H1 (cell line): ENCODE results near the gene CCL3. TPM values are rescaled to one million over a fixed set of nuclear protein-coding genes. Genes with fewer than 3 reads are reported as not detected.

Experiments used
- CTCF ChIA-PET: fragments of 300-600 bp; sonication (Branson Sonifier 250); formaldehyde crosslinking; loops from one replicate; lab custom pipeline; 2021; ENCODE audit not compliant: partially characterized antibody; lab: Charles Lee
- POLR2A ChIA-PET: fragments of 300-600 bp; sonication (Branson Sonifier 250); formaldehyde crosslinking; loops from one replicate; lab custom pipeline; 2021; ENCODE audit warnings: inconsistent platforms; ENCODE audit not compliant: partially characterized antibody; lab: Charles Lee
- DNase-seq, 2 experiments: peaks; one replicate each; pipeline versions ENCODE4 v3.0.0 to v3.0.0-alpha.2; 2010 to 2022; ENCODE audit warnings: low spot score in 2 of 2, low read depth in 1 of 2, mixed read lengths in 1 of 2
- FAIRE-seq: peaks from 2 replicates; lab custom pipeline; 2011; peaks lifted over from hg19 to GRCh38; lab: Jason Lieb, UNC
- H2AFZ ChIP-seq: 2 replicates; pipeline ENCODE4 v1.8.1; 2012; ENCODE audit warnings: low read length, inconsistent platforms
- H2AK5ac ChIP-seq: 2 replicates; pipeline ENCODE4 v1.6.1; 2013; ENCODE audit warnings: low read depth, low read length
- H2BK120ac ChIP-seq: replicated peaks from 2 replicates; pipeline ENCODE3; 2013; ENCODE audit warnings: low read depth, low read length, inconsistent platforms
- H2BK12ac ChIP-seq: 2 replicates; pipeline ENCODE4 v1.6.1; 2013; ENCODE audit warnings: low read depth, low read length
- H2BK15ac ChIP-seq: 2 replicates; pipeline ENCODE4 v1.6.1; 2013; ENCODE audit warnings: low read length
- H2BK20ac ChIP-seq: 2 replicates; pipeline ENCODE4 v1.6.1; 2013; ENCODE audit warnings: low read length
- H2BK5ac ChIP-seq: 2 replicates; pipeline ENCODE4 v1.6.1; 2013; ENCODE audit warnings: low read depth, low read length
- H3K14ac ChIP-seq: 2 replicates; pipeline ENCODE4 v1.6.1; 2013; ENCODE audit warnings: inconsistent platforms; ENCODE audit not compliant: insufficient read length
- H3K18ac ChIP-seq: 2 replicates; pipeline ENCODE4 v1.6.1; 2013; ENCODE audit warnings: low read length; ENCODE audit errors: extremely low read depth
- H3K23ac ChIP-seq: 2 replicates; pipeline ENCODE4 v1.6.1; 2013; ENCODE audit warnings: inconsistent platforms; ENCODE audit not compliant: insufficient read length
- H3K23me2 ChIP-seq: 2 replicates; pipeline ENCODE4 v1.6.1; 2013; ENCODE audit warnings: low read depth, low read length
- H3K27ac ChIP-seq: 2 replicates; pipeline ENCODE4 v1.6.1; 2011; ENCODE audit warnings: low read depth, low read length, inconsistent platforms
- H3K27me3 ChIP-seq, 4 experiments: replicated peaks in 1 of 4; 1 replicate in 1 of 4; 2 replicates in 3 of 4; pipeline versions ENCODE4 v1.6.1 to v1.8.1; 2011 to 2013; ENCODE audit warnings: low read length in 3 of 4, mild to moderate bottlenecking in 3 of 4, inconsistent platforms in 2 of 4, mixed read lengths in 2 of 4, moderate library complexity in 1 of 4; ENCODE audit not compliant: control insufficient read depth in 3 of 4, insufficient read depth in 3 of 4; ENCODE audit errors: extremely low read depth in 1 of 4
- H3K36me3 ChIP-seq, 4 experiments: 2 replicates each; pipeline versions ENCODE4 v1.6.1 to v1.8.1; 2011 to 2013; ENCODE audit warnings: mild to moderate bottlenecking in 4 of 4, low read length in 3 of 4, moderate library complexity in 2 of 4, control low read depth in 1 of 4, inconsistent platforms in 1 of 4; ENCODE audit not compliant: insufficient read depth in 4 of 4, control insufficient read depth in 2 of 4
- H3K4ac ChIP-seq: replicated peaks from 2 replicates; pipeline ENCODE3; 2013; ENCODE audit warnings: low read length, low read depth, mixed read lengths, inconsistent platforms; ENCODE audit not compliant: insufficient read length
- H3K4me1 ChIP-seq, 4 experiments: replicated peaks in 1 of 4; 1 replicate in 1 of 4; 2 replicates in 3 of 4; pipeline versions ENCODE4 v1.6.1 to v1.8.1; 2011 to 2013; ENCODE audit warnings: low read length in 3 of 4, inconsistent platforms in 2 of 4, mixed read lengths in 1 of 4; ENCODE audit not compliant: insufficient read depth in 4 of 4, control insufficient read depth in 3 of 4
- H3K4me2 ChIP-seq, 2 experiments: 2 replicates each; pipeline versions ENCODE4 v1.6.1 to v1.8.1; 2011 to 2013; ENCODE audit warnings: low read depth in 2 of 2, low read length in 2 of 2, control low read depth in 1 of 2, inconsistent platforms in 1 of 2, mild to moderate bottlenecking in 1 of 2; ENCODE audit not compliant: insufficient read depth in 1 of 2
- H3K4me3 ChIP-seq, 4 experiments: fragments of 200-600, 300-600 bp in 1 of 4; sonication (generic), shearing (Covaris generic), sonication (Bioruptor Twin) in 1 of 4; 2 replicates each; pipeline versions ENCODE4 v1.5.1 to v1.8.1; 2011 to 2016; ENCODE audit warnings: low read length in 4 of 4, low read depth in 3 of 4, control low read depth in 2 of 4, inconsistent platforms in 2 of 4, mild to moderate bottlenecking in 2 of 4, mixed read lengths in 1 of 4, moderate library complexity in 1 of 4; ENCODE audit not compliant: insufficient read depth in 2 of 4; ENCODE audit errors: extremely low read depth in 1 of 4
- H3K56ac ChIP-seq: replicated peaks from 2 replicates; pipeline ENCODE3; 2013; ENCODE audit warnings: low read depth, mild to moderate bottlenecking, mixed read lengths, low read length, inconsistent platforms; ENCODE audit not compliant: insufficient read length
- H3K79me1 ChIP-seq: 2 replicates; pipeline ENCODE4 v1.6.1; 2013; ENCODE audit warnings: low read depth, low read length, control low read depth
- H3K79me2 ChIP-seq, 2 experiments: 2 replicates each; pipeline versions ENCODE4 v1.6.1 to v1.8.1; 2012 to 2013; ENCODE audit warnings: low read length in 2 of 2, mild to moderate bottlenecking in 2 of 2, inconsistent platforms in 1 of 2; ENCODE audit not compliant: insufficient read depth in 2 of 2, control insufficient read depth in 1 of 2
- H3K9ac ChIP-seq, 4 experiments: replicated peaks in 1 of 4; 1 replicate in 1 of 4; 2 replicates in 3 of 4; pipeline versions ENCODE4 v1.6.1 to v1.8.1; 2011 to 2013; ENCODE audit warnings: low read depth in 3 of 4, low read length in 3 of 4, control low read depth in 2 of 4, mild to moderate bottlenecking in 2 of 4, moderate library complexity in 2 of 4, inconsistent platforms in 1 of 4; ENCODE audit errors: extremely low read depth in 1 of 4
- H3K9me3 ChIP-seq, 2 experiments: 2 replicates each; pipeline versions ENCODE4 v1.6.1 to v1.8.1; 2012 to 2013; ENCODE audit warnings: mild to moderate bottlenecking in 2 of 2, moderate library complexity in 2 of 2, control low read depth in 1 of 2, inconsistent platforms in 1 of 2, low read depth in 1 of 2, low read length in 1 of 2, mixed read lengths in 1 of 2; ENCODE audit not compliant: insufficient read depth in 2 of 2
- H4K20me1 ChIP-seq, 2 experiments: replicated peaks in 1 of 2; 2 replicates each; pipeline versions ENCODE3 to v1.8.1; 2011 to 2013; ENCODE audit warnings: inconsistent platforms in 2 of 2, low read length in 2 of 2, mild to moderate bottlenecking in 1 of 2; ENCODE audit not compliant: insufficient read depth in 2 of 2, control insufficient read depth in 1 of 2
- H4K5ac ChIP-seq: 2 replicates; pipeline ENCODE4 v1.6.1; 2013; ENCODE audit warnings: low read length, low read depth, mixed read lengths, inconsistent platforms; ENCODE audit not compliant: insufficient read length
- H4K8ac ChIP-seq: 2 replicates; pipeline ENCODE4 v1.8.0; 2013; ENCODE audit warnings: mild to moderate bottlenecking, moderate library complexity, low read length, inconsistent platforms; ENCODE audit not compliant: insufficient read depth; ENCODE audit errors: extremely low read depth
- H4K91ac ChIP-seq: replicated peaks from 2 replicates; pipeline ENCODE3; 2013; ENCODE audit warnings: low read length, mixed read lengths, inconsistent platforms; ENCODE audit not compliant: insufficient read length
- ASH2L ChIP-seq: fragments of 200-600, 300-600 bp; sonication (generic); IDR thresholded peaks from one replicate; pipeline ENCODE4 v1.7.1; 2017; ENCODE audit warnings: low read length
- ATF3 ChIP-seq: IDR thresholded peaks from 2 replicates; pipeline ENCODE4 v1.6.1; 2011; ENCODE audit warnings: low read depth, mild to moderate bottlenecking, low read length; ENCODE audit not compliant: insufficient read depth
- CEBPB ChIP-seq: IDR thresholded peaks from 2 replicates; pipeline ENCODE4 v1.6.1; 2012; ENCODE audit warnings: low read depth, low read length
- GTF2F1 ChIP-seq: IDR thresholded peaks from 2 replicates; pipeline ENCODE4 v1.6.1; 2012; ENCODE audit warnings: low read depth, low read length, improper control_type of control experiment, borderline replicate concordance
- HDAC6 ChIP-seq: IDR thresholded peaks from one replicate; pipeline ENCODE4 v1.7.1; 2012; ENCODE audit warnings: low read depth, mild to moderate bottlenecking, inconsistent platforms, low read length, moderate library complexity
- JUND ChIP-seq: IDR thresholded peaks from 2 replicates; pipeline ENCODE4 v1.6.1; 2011; ENCODE audit warnings: mild to moderate bottlenecking, improper control_type of control experiment, low read length
- PHF8 ChIP-seq: fragments of 200-600 bp; sonication (generic); conservative IDR thresholded peaks from 2 replicates; pipeline ENCODE4 v1.7.1; 2012; ENCODE audit warnings: low read depth, mild to moderate bottlenecking, inconsistent platforms, low read length, moderate library complexity
- POLR2AphosphoS5 ChIP-seq: IDR thresholded peaks from 2 replicates; pipeline ENCODE4 v1.6.1; 2011; ENCODE audit warnings: low read depth, low read length
- RBBP5 ChIP-seq: IDR thresholded peaks from 2 replicates; pipeline ENCODE4 v1.7.1; 2012; ENCODE audit warnings: low read depth, mild to moderate bottlenecking, inconsistent platforms, low read length, moderate library complexity, borderline replicate concordance
- SIX5 ChIP-seq: IDR thresholded peaks from 2 replicates; pipeline ENCODE4 v1.6.1; 2011; ENCODE audit warnings: mild to moderate bottlenecking, low read depth, low read length
- SP1 ChIP-seq: IDR thresholded peaks from 2 replicates; pipeline ENCODE4 v1.6.1; 2011; ENCODE audit warnings: low read depth, low read length
- SP4 ChIP-seq: IDR thresholded peaks from 2 replicates; pipeline ENCODE4 v1.6.1; 2012; ENCODE audit warnings: low read length, inconsistent platforms
- SRF ChIP-seq: IDR thresholded peaks from 2 replicates; pipeline ENCODE4 v1.6.1; 2011; ENCODE audit warnings: mild to moderate bottlenecking, low read depth, low read length, moderate library complexity
- TAF1 ChIP-seq: IDR thresholded peaks from 2 replicates; pipeline ENCODE4 v1.6.1; 2011; ENCODE audit warnings: mild to moderate bottlenecking, low read depth, low read length
- TAF7 ChIP-seq: optimal IDR thresholded peaks from 2 replicates; pipeline ENCODE3; 2011; ENCODE audit warnings: low read depth, mild to moderate bottlenecking, inconsistent platforms, low read length, moderate library complexity, borderline replicate concordance
- WGBS, 2 experiments: shearing (Covaris generic) in 1 of 2; methylation state at CpG; one replicate each; pipeline versions ENCODE4 v1.1.6 to v1.1.7; 2013 to 2015; ENCODE audit warnings: low lambda C conversion rate in 2 of 2, mixed read lengths in 2 of 2, inconsistent platforms in 1 of 2, low coverage in 1 of 2, missing lambda C conversion rate in 1 of 2; ENCODE audit not compliant: insufficient replicate concordance in 2 of 2, insufficient coverage in 1 of 2, insufficient read length in 1 of 2; ENCODE audit errors: extremely low coverage in 1 of 2, missing lambda C conversion rate in 1 of 2; 5-methylcytosine and 5-hydroxymethylcytosine counted together
- polyA plus RNA-seq, 7 experiments: library from polyadenylated mRNA; depleted of rRNA in 3 of 7; stranded (reverse) in 5 of 7; unstranded in 2 of 7; fragments of >200 nt in 5 of 7; fragments of 200-250 nt in 2 of 7; gene quantifications; 1 replicate in 5 of 7; 2 replicates in 1 of 7; 4 replicates in 1 of 7; pipeline versions ENCODE4 v1.2.1 to v1.2.3, GENCODE V29; 2011 to 2013; ENCODE audit warnings: missing spikeins in 2 of 7, mixed read lengths in 2 of 7
- total RNA-seq: library from RNA; stranded (reverse); fragmentation: NEBNext Ultra II Directional; extraction: Animal tissue kit (Norgen Biotek cat#: 25700); gene quantifications from 2 replicates; pipeline ENCODE4 v1.2.1, GENCODE V29; 2021

Gene CCL3
- total and polyA plus RNA-seq, 2 of the 8 experiments (the other 6 are each of a cell fraction or from before 2014, with no cell fraction given) = not detected

GRCh38 chr17:36066365-36066985 lies 23.5 kb downstream of the CCL3 start:
- Histone ChIP-seq H3K14ac (no peak overlapping the region), H3K56ac (no peak overlapping the region), H2BK12ac (no peak overlapping the region), H3K23me2 (no peaks in the 10 kb centered on the region), H2AK5ac (no peak overlapping the region), H3K79me2 (no peaks in the 10 kb centered on the region), H3K9me3 (no peaks in the 10 kb centered on the region), H4K8ac (no peak overlapping the region), H3K23ac (no peak overlapping the region), H2BK20ac (no peak overlapping the region), H3K9ac (no peak overlapping the region), H3K79me1 (no peaks in the 10 kb centered on the region), H2BK5ac (no peak overlapping the region), H2AFZ (no peak overlapping the region), H2BK15ac (no peak overlapping the region), H3K4ac (no peak overlapping the region), H2BK120ac (no peak overlapping the region), H4K91ac (no peak overlapping the region), H4K20me1 (no peaks in the 10 kb centered on the region), H3K27me3 (no peaks in the 10 kb centered on the region), H3K4me2 (no peak overlapping the region), H3K4me1 (no peaks in the 10 kb centered on the region), H3K4me3 (no peak overlapping the region), H3K18ac (no peak overlapping the region), H4K5ac (no peak overlapping the region), H3K36me3 (no peaks in the 10 kb centered on the region), H3K27ac (no peak overlapping the region)
- ChIA-PET CTCF (no interaction called here), POLR2A (no interaction called here)
- no peak for TF ChIP-seq GTF2F1
- no peak for TF ChIP-seq CEBPB
- TF ChIP-seq SP4 = no peak
- no peak for TF ChIP-seq ATF3
- no peak for TF ChIP-seq SP1
- TF ChIP-seq SIX5 = no peak
- no peak for TF ChIP-seq ASH2L
- no peak for TF ChIP-seq JUND
- TF ChIP-seq TAF7 = no peak
- no peak for TF ChIP-seq POLR2AphosphoS5
- TF ChIP-seq SRF = no peak
- no peak for TF ChIP-seq HDAC6
- no peak for TF ChIP-seq TAF1
- TF ChIP-seq RBBP5 = no peak
- no peak for TF ChIP-seq PHF8
- FAIRE-seq = no peak
- 93% methylated on average over 6 of the region's 6 CpGs; no CpG with 5 or more reads in 1 of the 2 experiments for WGBS, 2 experiments
- DNase-seq = no peak
